Measurements from ENCODE around the gene ZDHHC14.

Gene ZDHHC14

DNA sequence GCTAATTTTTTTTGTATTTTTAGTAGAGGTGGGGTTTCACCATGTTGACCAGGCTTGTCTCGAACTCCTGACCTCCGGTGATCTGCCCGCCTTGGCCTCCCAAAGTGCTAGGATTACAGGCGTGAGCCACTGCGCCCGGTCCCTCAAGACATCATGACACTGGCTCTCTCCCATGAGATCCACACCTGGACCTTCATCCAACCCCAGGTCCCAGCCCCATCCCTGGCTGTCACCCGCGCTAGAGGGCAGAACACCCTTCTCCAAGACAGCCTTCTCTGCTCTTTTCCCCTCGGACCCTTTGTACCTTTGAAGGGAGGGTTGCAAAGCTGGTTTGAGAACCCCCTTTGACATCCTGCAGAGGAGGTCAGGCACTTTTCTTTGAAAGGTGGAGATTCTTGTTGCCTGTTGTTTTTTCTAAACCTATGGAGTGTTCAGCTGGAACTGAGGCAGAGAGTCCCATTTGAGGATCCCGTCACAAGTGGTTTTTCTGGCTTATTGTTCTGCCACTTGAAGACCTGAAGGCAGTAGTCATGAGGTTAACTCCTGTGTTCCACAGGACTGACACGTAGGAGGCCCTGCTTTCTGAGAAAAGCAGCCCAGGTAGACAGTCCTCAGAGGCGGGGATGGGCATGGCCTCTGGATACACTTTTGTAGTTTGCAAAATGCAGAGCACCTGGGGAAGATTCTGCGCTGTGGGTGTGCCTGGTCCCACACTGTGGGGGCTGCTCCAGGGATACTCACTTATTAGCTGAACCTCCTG, 270.9 kb downstream of the ZDHHC14 start:
- no peaks in the 10 kb centered on the region for H3F3A ChIP-seq (ENCODE audit: insufficient read depth, low read length)
- no peaks in the 10 kb centered on the region for H4K20me1 ChIP-seq (ENCODE audit: insufficient read depth, low read length)
- DNase-seq, result no peak
- no peak overlapping the region for H3K27ac ChIP-seq (ENCODE audit: low read length)
- H3K79me2 ChIP-seq (ENCODE audit: low read length), result no peaks in the 10 kb centered on the region
- no peak overlapping the region for H3K9ac ChIP-seq (ENCODE audit: low read length)
- H3K27me3 ChIP-seq (replicated peaks; ENCODE audit: insufficient read depth, low read length), result no peaks in the 10 kb centered on the region
- H3K4me2 ChIP-seq (ENCODE audit: low read depth, low read length), result no peak overlapping the region
- H2AFZ ChIP-seq (ENCODE audit: low read length), result no peak overlapping the region
- H3K4me3 ChIP-seq (ENCODE audit: low read length), result no peak overlapping the region
- no peaks in the 10 kb centered on the region for H3K9me2 ChIP-seq (replicated peaks; ENCODE audit: insufficient read depth, low read length)
- H3K36me3 ChIP-seq (replicated peaks; ENCODE audit: insufficient read depth, low read length), result no peaks in the 10 kb centered on the region
- TF ChIP-seq EZH2 (optimal IDR thresholded peaks at IDR 0.05; ENCODE audit: low read depth, low read length), result no peak
- no peak for TF ChIP-seq EZH2phosphoT487 (IDR thresholded peaks at IDR 0.05; ENCODE audit: low read length)
- TF ChIP-seq, protein P1, sequence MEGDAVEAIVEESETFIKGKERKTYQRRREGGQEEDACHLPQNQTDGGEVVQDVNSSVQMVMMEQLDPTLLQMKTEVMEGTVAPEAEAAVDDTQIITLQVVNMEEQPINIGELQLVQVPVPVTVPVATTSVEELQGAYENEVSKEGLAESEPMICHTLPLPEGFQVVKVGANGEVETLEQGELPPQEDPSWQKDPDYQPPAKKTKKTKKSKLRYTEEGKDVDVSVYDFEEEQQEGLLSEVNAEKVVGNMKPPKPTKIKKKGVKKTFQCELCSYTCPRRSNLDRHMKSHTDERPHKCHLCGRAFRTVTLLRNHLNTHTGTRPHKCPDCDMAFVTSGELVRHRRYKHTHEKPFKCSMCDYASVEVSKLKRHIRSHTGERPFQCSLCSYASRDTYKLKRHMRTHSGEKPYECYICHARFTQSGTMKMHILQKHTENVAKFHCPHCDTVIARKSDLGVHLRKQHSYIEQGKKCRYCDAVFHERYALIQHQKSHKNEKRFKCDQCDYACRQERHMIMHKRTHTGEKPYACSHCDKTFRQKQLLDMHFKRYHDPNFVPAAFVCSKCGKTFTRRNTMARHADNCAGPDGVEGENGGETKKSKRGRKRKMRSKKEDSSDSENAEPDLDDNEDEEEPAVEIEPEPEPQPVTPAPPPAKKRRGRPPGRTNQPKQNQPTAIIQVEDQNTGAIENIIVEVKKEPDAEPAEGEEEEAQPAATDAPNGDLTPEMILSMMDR (IDR thresholded peaks at IDR 0.05; ENCODE audit: low read length), result no peak
- H3K4me1 ChIP-seq (ENCODE audit: low read length), result no peaks in the 10 kb centered on the region
- H3K9me3 ChIP-seq (replicated peaks; ENCODE audit: insufficient read depth, low read length), result no peaks in the 10 kb centered on the region

DNA sequence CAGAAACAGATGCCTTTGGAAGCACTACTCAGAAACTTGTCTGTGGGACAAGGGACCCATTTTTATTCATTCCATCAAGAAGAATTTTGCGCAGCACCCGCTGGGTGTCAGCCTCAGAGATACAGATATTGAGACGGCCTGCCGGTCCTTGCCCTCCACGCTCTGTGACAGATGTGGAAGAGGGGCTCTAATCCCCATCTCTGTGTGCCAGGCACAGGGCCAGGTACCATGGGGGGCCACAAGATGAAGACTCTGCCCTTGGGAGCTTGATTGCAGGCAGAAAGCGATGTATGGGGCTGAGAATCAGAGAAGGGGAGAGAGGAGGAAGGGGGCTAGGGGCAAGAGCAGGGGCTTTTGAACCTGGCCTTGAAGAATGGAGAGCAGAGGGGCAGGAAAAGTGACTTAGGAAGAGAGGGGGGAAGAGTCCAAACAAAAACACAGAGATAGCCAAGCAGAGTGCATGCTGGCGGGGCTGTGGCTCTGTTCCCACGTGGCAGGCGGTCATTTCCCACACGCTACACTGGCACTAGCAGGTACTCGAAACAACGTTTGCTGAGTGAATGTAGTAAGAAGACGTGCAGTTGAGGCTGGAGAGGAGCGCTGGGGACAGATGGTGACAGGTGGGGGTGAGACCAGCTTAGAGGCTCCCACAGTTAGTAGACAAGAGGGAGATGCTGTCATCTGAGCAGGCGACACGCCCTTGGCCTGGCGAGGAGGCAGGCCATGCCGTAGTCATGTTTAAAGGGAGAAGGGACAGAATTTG, 271.8 kb downstream of the ZDHHC14 start:
- TF ChIP-seq, protein P1 (IDR thresholded peaks at IDR 0.05; ENCODE audit: low read length), result no peak
- no peak for TF ChIP-seq EZH2phosphoT487 (IDR thresholded peaks at IDR 0.05; ENCODE audit: low read length)
- TF ChIP-seq EZH2 (optimal IDR thresholded peaks at IDR 0.05; ENCODE audit: low read depth, low read length), result no peak
- H3K9me2 ChIP-seq (replicated peaks; ENCODE audit: insufficient read depth, low read length), result no peaks in the 10 kb centered on the region
- H4K20me1 ChIP-seq (ENCODE audit: insufficient read depth, low read length), result no peaks in the 10 kb centered on the region
- no peaks in the 10 kb centered on the region for H3K9me3 ChIP-seq (replicated peaks; ENCODE audit: insufficient read depth, low read length)
- DNase-seq, result no peak
- no peaks in the 10 kb centered on the region for H3F3A ChIP-seq (ENCODE audit: insufficient read depth, low read length)
- H3K9ac ChIP-seq (ENCODE audit: low read length), result no peak overlapping the region
- H3K36me3 ChIP-seq (replicated peaks; ENCODE audit: insufficient read depth, low read length), result no peaks in the 10 kb centered on the region
- no peak overlapping the region for H3K4me2 ChIP-seq (ENCODE audit: low read depth, low read length)
- H3K27ac ChIP-seq (ENCODE audit: low read length), result no peak overlapping the region
- no peaks in the 10 kb centered on the region for H3K27me3 ChIP-seq (replicated peaks; ENCODE audit: insufficient read depth, low read length)
- H3K79me2 ChIP-seq (ENCODE audit: low read length), result no peaks in the 10 kb centered on the region
- no peak overlapping the region for H2AFZ ChIP-seq (ENCODE audit: low read length)
- no peaks in the 10 kb centered on the region for H3K4me1 ChIP-seq (ENCODE audit: low read length)
- H3K4me3 ChIP-seq (ENCODE audit: low read length), result no peak overlapping the region

DNA sequence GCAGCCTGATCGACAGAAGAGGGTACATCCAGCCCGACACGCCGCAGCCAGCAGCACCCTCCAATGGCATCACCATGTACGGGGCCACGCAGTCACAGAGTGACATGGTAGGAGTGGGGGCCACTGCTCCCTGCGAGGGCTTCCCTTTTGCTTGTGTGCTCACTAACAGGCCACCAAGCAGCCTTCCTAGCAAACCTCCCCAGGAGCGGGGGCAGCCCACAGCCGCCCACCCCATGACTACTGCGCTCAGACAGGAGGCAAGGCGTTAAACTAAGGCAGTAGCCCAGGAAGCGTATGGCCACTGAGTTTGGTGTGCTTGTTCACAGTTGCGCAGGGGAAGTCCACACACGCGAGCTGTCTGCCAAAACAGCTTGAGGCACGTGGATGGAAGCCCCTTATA, 272.5 kb downstream of the ZDHHC14 start:
- no peak overlapping the region for H3K9ac ChIP-seq (ENCODE audit: low read length)
- no peak overlapping the region for H3K4me3 ChIP-seq (ENCODE audit: low read length)
- H3K4me1 ChIP-seq (ENCODE audit: low read length), result no peaks in the 10 kb centered on the region
- H4K20me1 ChIP-seq (ENCODE audit: insufficient read depth, low read length), result no peaks in the 10 kb centered on the region
- no peaks in the 10 kb centered on the region for H3K27me3 ChIP-seq (replicated peaks; ENCODE audit: insufficient read depth, low read length)
- H3K9me3 ChIP-seq (replicated peaks; ENCODE audit: insufficient read depth, low read length), result no peaks in the 10 kb centered on the region
- H3F3A ChIP-seq (ENCODE audit: insufficient read depth, low read length), result no peaks in the 10 kb centered on the region
- TF ChIP-seq EZH2phosphoT487 (IDR thresholded peaks at IDR 0.05; ENCODE audit: low read length) (no peak), EZH2 (optimal IDR thresholded peaks at IDR 0.05; ENCODE audit: low read depth, low read length) (no peak)
- TF ChIP-seq, protein P1 (IDR thresholded peaks at IDR 0.05; ENCODE audit: low read length), result no peak
- H2AFZ ChIP-seq (ENCODE audit: low read length), result no peak overlapping the region
- no peak for DNase-seq
- H3K79me2 ChIP-seq (ENCODE audit: low read length), result no peaks in the 10 kb centered on the region
- H3K9me2 ChIP-seq (replicated peaks; ENCODE audit: insufficient read depth, low read length), result no peaks in the 10 kb centered on the region
- H3K4me2 ChIP-seq (ENCODE audit: low read depth, low read length), result no peak overlapping the region
- no peaks in the 10 kb centered on the region for H3K36me3 ChIP-seq (replicated peaks; ENCODE audit: insufficient read depth, low read length)
- no peak overlapping the region for H3K27ac ChIP-seq (ENCODE audit: low read length)
